ENCODE results near the gene CHRNB2. TPM values are rescaled to one million over a fixed set of nuclear protein-coding genes. Genes with fewer than 3 reads are reported as not detected.

Gene CHRNB2
- total and polyA plus RNA-seq, 2 donors (not counting 1 experiment from before 2014, with no cell fraction given), result 0.03 TPM; not detected in 1

GRCh38 chr1:154607609-154608396 lies 40.2 kb downstream of the CHRNB2 start, which contains the start of gene ADAR:
Gene ADAR, minus strand, starts transcription at chr1:154608186. Its CDS starts 180 bp downstream, at chr1:154608006.
- ChIA-PET CTCF (interaction anchor here (0.6 to 1.4 kb wide), 8 partner anchors 17 to 1124 kb away, joined by 3 to 6 read pairs (median 4); no protein-coding TSS in a partner anchor), POLR2A (interaction anchor here (0.6 to 1.2 kb wide), 6 partner anchors 12 to 1291 kb away, joined by 3 to 6 read pairs (median 4); no protein-coding TSS in a partner anchor)
- DNase-seq, result peak; percentile 96
- peak within 1 kb of the TSS; percentile 96 for H3K27ac Mint-ChIP-seq
- H3K9me3 Mint-ChIP-seq (ENCODE audit: insufficient read depth), result no peaks in the 10 kb centered on the region
- Histone ChIP-seq H3K27me3 (replicated peaks in 1 of 4; ENCODE audit: control extremely low read depth in 1 of 4, control insufficient read depth in 3 of 4, insufficient read depth in 4 of 4, low read length in 3 of 4) (no peaks in the 10 kb centered on the region), H3K27ac (ENCODE audit: low read length in 2 of 2) (peak within 1 kb of the TSS; percentile 86 to 97), H3K9me3 (ENCODE audit: control extremely low read depth in 1 of 3, control insufficient read depth in 2 of 3, insufficient read depth in 1 of 3, low read length in 2 of 3) (no peaks in the 10 kb centered on the region), H3K9ac (ENCODE audit: low read length) (peak within 1 kb of the TSS; percentile 99), H3K4me2 (replicated peaks; ENCODE audit: low read depth, low read length, poor library complexity, severe bottlenecking) (peak within 1 kb of the TSS; percentile 86), H3K4me3 (ENCODE audit: control extremely low read depth in 1 of 5, extremely low read depth in 1 of 5, insufficient read depth in 1 of 5, low read depth in 2 of 5, low read length in 4 of 5) (peak within 1 kb of the TSS; percentile 83 to 96 (median 93)), H3K36me3 (replicated peaks in 1 of 2; ENCODE audit: control extremely low read depth in 1 of 2, control insufficient read depth in 1 of 2, extremely low read depth in 1 of 2, insufficient read depth in 2 of 2, low read length in 1 of 2) (peaks cover 0 to 17% of the 10 kb centered on the region in 2 experiments), H4K20me1 (ENCODE audit: control insufficient read depth, insufficient read depth, low read length, poor library complexity, severe bottlenecking) (peaks cover 33% of the 10 kb centered on the region), H3K4me1 (ENCODE audit: control insufficient read depth in 2 of 2, insufficient read depth in 2 of 2, low read length in 2 of 2) (peaks cover 50 to 60% of the 10 kb centered on the region in 2 donors), H3K79me2 (ENCODE audit: control insufficient read depth, insufficient read depth, low read length) (peaks cover 89% of the 10 kb centered on the region), H2AFZ (ENCODE audit: insufficient read depth, low read depth, low read length, poor library complexity, severe bottlenecking) (peak within 1 kb of the TSS; percentile 93)
- H3K4me1 Mint-ChIP-seq, result peaks cover 61% of the 10 kb centered on the region
- peak; percentile 92 for ATAC-seq (ENCODE audit: low read depth)
- under 1% methylated on average over 56 of the region's 59 CpGs for WGBS (ENCODE audit: insufficient coverage)
- H3K27me3 Mint-ChIP-seq, result no peaks in the 10 kb centered on the region
- peak within 1 kb of the TSS; percentile 98 for H3K4me3 Mint-ChIP-seq
- intact Hi-C loops (cut with micrococcal nuclease), result loop anchor here (1.0 to 5.0 kb wide), 6 partner anchors 19 to 454 kb away; partner anchors contain the start of genes EFNA4, PBXIP1, PMVK and UBE2Q1
- TF ChIP-seq CTCF (IDR thresholded peaks at IDR 0.05) (no peak), EZH2 (IDR thresholded peaks at IDR 0.05; ENCODE audit: borderline replicate concordance, insufficient read depth, low read depth, low read length, poor library complexity, severe bottlenecking) (no peak)

All from B cell (primary cell).